H9 (cell line): ENCODE measurements around the gene BORCS6. TPM values are rescaled to one million over a fixed set of nuclear protein-coding genes. Genes with fewer than 3 reads are reported as not detected.

Experiments
- DNase-seq: peaks from one replicate; pipeline ENCODE4 v3.0.0-alpha.2; 2017
- H2AFZ ChIP-seq: one replicate; pipeline ENCODE4 v1.6.1; 2013; ENCODE audit warnings: mild to moderate bottlenecking, low read length, control low read depth, moderate library complexity
- H2AK5ac ChIP-seq: 2 replicates; pipeline ENCODE4 v1.6.1; 2013; ENCODE audit warnings: low read length, control low read depth, mixed read lengths; ENCODE audit not compliant: insufficient read length
- H2BK120ac ChIP-seq: one replicate; pipeline ENCODE4 v1.6.1; 2013; ENCODE audit warnings: low read depth, mild to moderate bottlenecking, low read length, control low read depth, inconsistent platforms; ENCODE audit not compliant: poor library complexity, severe bottlenecking
- H2BK12ac ChIP-seq: 2 replicates; pipeline ENCODE4 v1.6.1; 2013; ENCODE audit warnings: low read length, control low read depth, mixed read lengths, low read depth; ENCODE audit not compliant: insufficient read length
- H2BK15ac ChIP-seq: 2 replicates; pipeline ENCODE4 v1.6.1; 2013; ENCODE audit warnings: low read depth, low read length, control low read depth
- H2BK20ac ChIP-seq: one replicate; pipeline ENCODE4 v1.6.1; 2013; ENCODE audit warnings: low read depth, mild to moderate bottlenecking, low read length, control low read depth, inconsistent platforms; ENCODE audit not compliant: poor library complexity, severe bottlenecking
- H2BK5ac ChIP-seq: 2 replicates; pipeline ENCODE4 v1.6.1; 2013; ENCODE audit warnings: low read length, control low read depth, mixed read lengths; ENCODE audit not compliant: insufficient read length
- H3K14ac ChIP-seq: 2 replicates; pipeline ENCODE4 v1.6.1; 2013; ENCODE audit warnings: low read length, control low read depth; ENCODE audit not compliant: insufficient read depth
- H3K18ac ChIP-seq: 2 replicates; pipeline ENCODE4 v1.6.1; 2013; ENCODE audit warnings: low read depth, mild to moderate bottlenecking, mixed read lengths, low read length, control low read depth; ENCODE audit not compliant: insufficient read length
- H3K23ac ChIP-seq: 2 replicates; pipeline ENCODE4 v1.6.1; 2013; ENCODE audit warnings: low read length, control low read depth, mixed read lengths, low read depth; ENCODE audit not compliant: insufficient read length
- H3K23me2 ChIP-seq: 2 replicates; pipeline ENCODE4 v1.6.1; 2013; ENCODE audit warnings: low read depth, mild to moderate bottlenecking, mixed read lengths, low read length, control low read depth; ENCODE audit not compliant: insufficient read length, poor library complexity, severe bottlenecking
- H3K27ac ChIP-seq: 2 replicates; pipeline ENCODE4 v1.5.1; 2013; ENCODE audit warnings: low read length, control low read depth, mixed read lengths, low read depth; ENCODE audit not compliant: insufficient read length
- H3K27me3 ChIP-seq: 2 replicates; pipeline ENCODE4 v1.6.1; 2013; ENCODE audit warnings: low read length, control low read depth, inconsistent platforms; ENCODE audit not compliant: insufficient read depth
- H3K4ac ChIP-seq: 2 replicates; pipeline ENCODE4 v1.6.1; 2013; ENCODE audit warnings: low read depth, mild to moderate bottlenecking, control low read depth, inconsistent platforms, low read length, moderate library complexity
- H3K4me1 ChIP-seq: 2 replicates; pipeline ENCODE4 v1.6.1; 2013; ENCODE audit warnings: low read length, control low read depth, inconsistent platforms; ENCODE audit not compliant: insufficient read depth
- H3K4me2 ChIP-seq: 2 replicates; pipeline ENCODE4 v1.6.1; 2013; ENCODE audit warnings: low read length, control low read depth, mixed read lengths; ENCODE audit not compliant: insufficient read length, insufficient read depth
- H3K56ac ChIP-seq: 2 replicates; pipeline ENCODE4 v1.6.1; 2013; ENCODE audit warnings: low read depth, mild to moderate bottlenecking, mixed read lengths, low read length, control low read depth; ENCODE audit not compliant: insufficient read length
- H3K79me1 ChIP-seq: 2 replicates; pipeline ENCODE4 v1.6.1; 2013; ENCODE audit warnings: low read depth, mild to moderate bottlenecking, moderate library complexity, low read length, control low read depth, inconsistent platforms; ENCODE audit not compliant: insufficient read depth, poor library complexity, severe bottlenecking
- H3K79me2 ChIP-seq: 2 replicates; pipeline ENCODE4 v1.6.1; 2013; ENCODE audit warnings: low read length, control low read depth, inconsistent platforms; ENCODE audit not compliant: insufficient read depth
- H3K9ac ChIP-seq: 2 replicates; pipeline ENCODE4 v1.6.1; 2013; ENCODE audit warnings: low read length, control low read depth, mixed read lengths; ENCODE audit not compliant: insufficient read length; ENCODE audit errors: extremely low read depth
- H3K9me3 ChIP-seq: one replicate; pipeline ENCODE4 v1.6.1; 2013; ENCODE audit warnings: low read depth, low read length, inconsistent platforms; ENCODE audit not compliant: control insufficient read depth
- H3T11ph ChIP-seq: one replicate; pipeline ENCODE4 v1.6.1; 2013; ENCODE audit warnings: mild to moderate bottlenecking, low read length, control low read depth, inconsistent platforms
- H4K20me1 ChIP-seq: one replicate; pipeline ENCODE4 v1.6.1; 2013; ENCODE audit not compliant: control insufficient read depth, insufficient read length, insufficient read depth
- H4K5ac ChIP-seq: 2 replicates; pipeline ENCODE4 v1.6.1; 2013; ENCODE audit warnings: low read depth, mild to moderate bottlenecking, mixed read lengths, low read length, control low read depth; ENCODE audit not compliant: insufficient read length
- H4K8ac ChIP-seq: replicated peaks from 2 replicates; pipeline ENCODE4 v1.6.1; 2013; ENCODE audit warnings: low read length, control low read depth, mixed read lengths, low read depth; ENCODE audit not compliant: insufficient read length
- H4K91ac ChIP-seq: 2 replicates; pipeline ENCODE4 v1.6.1; 2013; ENCODE audit warnings: low read depth, mild to moderate bottlenecking, moderate library complexity, mixed read lengths, low read length, control low read depth; ENCODE audit not compliant: insufficient read length
- H3K27ac Mint-ChIP-seq, 3 experiments: 2 replicates in 2 of 3; 3 replicates in 1 of 3; pipeline ENCODE4 v1.8.0; 2020 to 2021; ENCODE audit warnings: mixed read lengths in 3 of 3, mild to moderate bottlenecking in 1 of 3, moderate library complexity in 1 of 3
- H3K27me3 Mint-ChIP-seq: 2 replicates; pipeline ENCODE4 v1.8.0; 2021; ENCODE audit warnings: low read depth, mild to moderate bottlenecking, moderate library complexity, mixed read lengths
- H3K36me3 Mint-ChIP-seq, 3 experiments: 2 replicates in 2 of 3; 3 replicates in 1 of 3; pipeline ENCODE4 v1.8.0; 2020 to 2021; ENCODE audit warnings: low read depth in 3 of 3, mixed read lengths in 3 of 3; ENCODE audit not compliant: insufficient read depth in 1 of 3
- H3K4me1 Mint-ChIP-seq, 2 experiments: 2 replicates each; pipeline ENCODE4 v1.8.0; 2020; ENCODE audit warnings: mixed read lengths in 2 of 2
- H3K4me3 Mint-ChIP-seq, 2 experiments: 2 replicates in 1 of 2; 3 replicates in 1 of 2; pipeline ENCODE4 v1.8.0; 2020 to 2021; ENCODE audit warnings: mild to moderate bottlenecking in 2 of 2, mixed read lengths in 2 of 2, moderate library complexity in 1 of 2
- H3K9me3 Mint-ChIP-seq, 2 experiments: 2 replicates in 1 of 2; 3 replicates in 1 of 2; pipeline ENCODE4 v1.8.0; 2020; ENCODE audit warnings: mild to moderate bottlenecking in 2 of 2, mixed read lengths in 2 of 2, moderate library complexity in 1 of 2
- CTCF ChIP-seq: fragments of 200-600 bp; sonication (generic); conservative IDR thresholded peaks from 3 replicates; pipeline ENCODE4 v1.8.0; 2021; ENCODE audit warnings: antibody characterized with exemption, mild to moderate bottlenecking
- WGBS: extraction: QIAGEN DNeasy Blood & Tissue Kit; methylation state at CpG from one replicate; pipeline ENCODE4 v1.1.7; 2013; ENCODE audit warnings: missing lambda C conversion rate, low lambda C conversion rate, mixed read lengths; ENCODE audit not compliant: insufficient read length; ENCODE audit errors: extremely low coverage; 5-methylcytosine and 5-hydroxymethylcytosine counted together
- total RNA-seq: library from RNA; stranded (reverse); gene quantifications from 2 replicates; pipeline ENCODE4 v1.2.1, GENCODE V29; 2021

The BORCS6 gene
- total RNA-seq, 1 experiment from 2014 or later, result 3.1 TPM

- Histone ChIP-seq H2BK12ac (no peak overlapping the region), H3K14ac (no peak overlapping the region), H3K27me3 (no peaks in the 10 kb centered on the region), H3K79me2 (no peaks in the 10 kb centered on the region), H3K18ac (no peak overlapping the region), H4K8ac (no peak overlapping the region), H3K9me3 (no peaks in the 10 kb centered on the region), H2BK5ac (no peak overlapping the region), H2BK120ac (no peak overlapping the region), H3K23ac (no peak overlapping the region), H3K79me1 (no peaks in the 10 kb centered on the region), H3K23me2 (peaks cover 9% of the 10 kb centered on the region), H3K56ac (no peak overlapping the region), H3K4me2 (no peak overlapping the region), H2BK20ac (no peak overlapping the region), H2AFZ (no peak overlapping the region), H3K9ac (no peak overlapping the region), H3K4ac (no peak overlapping the region), H4K91ac (no peak overlapping the region), H2BK15ac (no peak overlapping the region), H2AK5ac (no peak overlapping the region), H3K4me1 (no peaks in the 10 kb centered on the region; the same call in 1 of the 2 replicates), H3T11ph (no peak overlapping the region), H3K27ac (no peak overlapping the region), H4K5ac (no peak overlapping the region), H4K20me1 (no peaks in the 10 kb centered on the region)
- H3K27me3 Mint-ChIP-seq, result no peaks in the 10 kb centered on the region
- no peak for DNase-seq
- H3K9me3 Mint-ChIP-seq, result no peaks in the 10 kb centered on the region
- H3K4me3 Mint-ChIP-seq, result no peak overlapping the region
- H3K36me3 Mint-ChIP-seq, result no peaks in the 10 kb centered on the region
- TF ChIP-seq CTCF, result no peak
- H3K27ac Mint-ChIP-seq, result no peak overlapping the region
- peaks cover 23% of the 10 kb centered on the region in 2 experiments for H3K4me1 Mint-ChIP-seq
- WGBS, result no CpG with 5 or more reads among the region's 3 CpGs
These were observed 22.5 kb downstream of the BORCS6 start for GRCh38 chr17:8167526-8167925.
